Activated B cell treated with CpG ODN at 0.5 μM for 24 hours (primary cell): ENCODE data around the gene MLLT10. TPM values are rescaled to one million over a fixed set of nuclear protein-coding genes. Genes with fewer than 3 reads are reported as not detected.
"Not testable (repeated sequence)": the region's sequence is repeated elsewhere in the genome, so short reads cannot be mapped to it uniquely, and the experiment has no call there.

ENCODE experiments used
- ATAC-seq: fragments of 200-7000 bp; cut with Tn5 transposase; one replicate; pipeline ENCODE4 v1.10.0; 2021; ENCODE audit warnings: low read depth, mild to moderate bottlenecking, moderate library complexity
- CTCF ChIA-PET: fragments of 350-600 bp; sonication (Branson Sonifier 250); formaldehyde crosslinking; loops from one replicate; lab custom pipeline; 2021; ENCODE audit warnings: antibody characterized with exemption; lab: Charles Lee
- POLR2A ChIA-PET: fragments of 350-600 bp; sonication (Branson Sonifier 250); formaldehyde crosslinking; loops from one replicate; lab custom pipeline; 2021; ENCODE audit warnings: antibody characterized with exemption; lab: Charles Lee
- DNase-seq: peaks from one replicate; pipeline ENCODE4 v3.0.0; 2022
- H3K27ac Mint-ChIP-seq: one replicate; pipeline ENCODE4 v1.8.0; 2020; ENCODE audit warnings: mixed read lengths
- H3K27me3 Mint-ChIP-seq: one replicate; pipeline ENCODE4 v1.8.0; 2021; ENCODE audit warnings: mixed read lengths
- H3K36me3 Mint-ChIP-seq: one replicate; pipeline ENCODE4 v1.8.0; 2021; ENCODE audit warnings: low read depth, mixed read lengths
- H3K4me1 Mint-ChIP-seq: one replicate; pipeline ENCODE4 v1.8.0; 2021; ENCODE audit warnings: mixed read lengths
- H3K4me3 Mint-ChIP-seq: one replicate; pipeline ENCODE4 v1.8.0; 2020; ENCODE audit warnings: mild to moderate bottlenecking, mixed read lengths
- H3K9me3 Mint-ChIP-seq: one replicate; pipeline ENCODE4 v1.8.0; 2020; ENCODE audit warnings: mixed read lengths
- intact Hi-C: fragments of 100-400 bp; cut with micrococcal nuclease; formaldehyde crosslinking; loops from one replicate; pipeline ENCODE4 v1.15.1; 2024
- total RNA-seq: library from RNA; stranded (reverse); gene quantifications from 2 replicates; pipeline ENCODE4 v1.2.3, GENCODE V29; 2022
- TF ChIP-seq, protein P1 (sequence below): fragments of 200-600 bp; IDR thresholded peaks from one replicate; pipeline ENCODE4 v1.8.0; 2022; ENCODE audit warnings: antibody characterized with exemption, mild to moderate bottlenecking

The MLLT10 gene
- total RNA-seq, 1 donor from 2014 or later, result 48.7 TPM

DNA sequence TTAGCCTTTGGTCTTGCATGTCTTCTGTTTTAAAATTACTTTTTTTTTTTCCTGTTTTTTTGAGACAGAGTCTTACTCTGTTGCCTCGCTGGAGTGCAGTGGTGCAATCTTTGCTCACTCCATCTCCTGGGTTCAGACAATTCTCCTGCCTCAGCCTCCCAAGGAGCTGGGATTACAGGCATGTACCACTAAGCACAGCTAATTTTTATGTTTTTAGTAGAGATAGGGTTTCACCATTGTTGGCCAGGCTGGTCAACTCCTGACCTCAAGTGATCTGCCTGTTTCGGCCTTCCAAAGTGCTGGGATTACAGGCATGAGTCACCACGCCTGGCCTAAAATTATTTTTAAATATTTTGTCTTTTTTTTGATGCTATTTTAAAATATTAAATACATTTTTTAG, 38.5 kb downstream of the MLLT10 start:
- H3K4me1 Mint-ChIP-seq, result peaks cover 37% of the 10 kb centered on the region
- H3K4me3 Mint-ChIP-seq, result no peak overlapping the region
- CTCF ChIA-PET, result no interaction called here
- POLR2A ChIA-PET, result interaction anchor here (0.7 kb wide), 1 partner anchor 634 kb away, joined by 4 read pairs; no protein-coding TSS in a partner anchor
- H3K9me3 Mint-ChIP-seq, result no peaks in the 10 kb centered on the region
- DNase-seq (no peak), ATAC-seq (no peak)
- TF ChIP-seq, protein P1, sequence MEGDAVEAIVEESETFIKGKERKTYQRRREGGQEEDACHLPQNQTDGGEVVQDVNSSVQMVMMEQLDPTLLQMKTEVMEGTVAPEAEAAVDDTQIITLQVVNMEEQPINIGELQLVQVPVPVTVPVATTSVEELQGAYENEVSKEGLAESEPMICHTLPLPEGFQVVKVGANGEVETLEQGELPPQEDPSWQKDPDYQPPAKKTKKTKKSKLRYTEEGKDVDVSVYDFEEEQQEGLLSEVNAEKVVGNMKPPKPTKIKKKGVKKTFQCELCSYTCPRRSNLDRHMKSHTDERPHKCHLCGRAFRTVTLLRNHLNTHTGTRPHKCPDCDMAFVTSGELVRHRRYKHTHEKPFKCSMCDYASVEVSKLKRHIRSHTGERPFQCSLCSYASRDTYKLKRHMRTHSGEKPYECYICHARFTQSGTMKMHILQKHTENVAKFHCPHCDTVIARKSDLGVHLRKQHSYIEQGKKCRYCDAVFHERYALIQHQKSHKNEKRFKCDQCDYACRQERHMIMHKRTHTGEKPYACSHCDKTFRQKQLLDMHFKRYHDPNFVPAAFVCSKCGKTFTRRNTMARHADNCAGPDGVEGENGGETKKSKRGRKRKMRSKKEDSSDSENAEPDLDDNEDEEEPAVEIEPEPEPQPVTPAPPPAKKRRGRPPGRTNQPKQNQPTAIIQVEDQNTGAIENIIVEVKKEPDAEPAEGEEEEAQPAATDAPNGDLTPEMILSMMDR, result no peak
- peaks cover 46% of the 10 kb centered on the region for H3K36me3 Mint-ChIP-seq
- intact Hi-C loops, result no loop called here
- no peaks in the 10 kb centered on the region for H3K27me3 Mint-ChIP-seq
- H3K27ac Mint-ChIP-seq, result no peak overlapping the region

DNA sequence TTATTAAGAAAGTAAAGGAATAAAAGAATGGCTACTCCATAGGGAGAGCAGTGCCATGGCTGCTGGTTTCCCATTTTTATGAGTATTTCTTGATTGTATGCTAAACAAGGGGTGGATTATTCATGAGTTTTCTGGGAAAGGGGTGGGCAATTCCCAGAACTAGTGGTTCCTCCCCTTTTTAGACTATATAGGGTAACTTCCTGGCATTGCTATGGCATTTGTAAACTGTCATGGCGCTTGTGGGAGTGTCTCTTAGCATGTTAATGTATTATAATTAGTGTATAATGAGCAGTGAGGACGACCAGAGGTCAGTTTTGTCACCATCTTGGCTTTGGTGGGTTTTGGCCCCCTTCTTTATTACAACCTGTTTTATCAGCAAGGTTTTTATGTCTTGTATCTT, 40.5 kb downstream of the MLLT10 start:
- CTCF ChIA-PET, H3K4me3 Mint-ChIP-seq, DNase-seq, POLR2A ChIA-PET, H3K27me3 Mint-ChIP-seq, H3K9me3 Mint-ChIP-seq, intact Hi-C loops, ATAC-seq, H3K27ac Mint-ChIP-seq: not testable (repeated sequence)
- Mint-ChIP-seq H3K4me1 (peaks cover 47% of the 10 kb centered on the region), H3K36me3 (peaks cover 45% of the 10 kb centered on the region)

DNA sequence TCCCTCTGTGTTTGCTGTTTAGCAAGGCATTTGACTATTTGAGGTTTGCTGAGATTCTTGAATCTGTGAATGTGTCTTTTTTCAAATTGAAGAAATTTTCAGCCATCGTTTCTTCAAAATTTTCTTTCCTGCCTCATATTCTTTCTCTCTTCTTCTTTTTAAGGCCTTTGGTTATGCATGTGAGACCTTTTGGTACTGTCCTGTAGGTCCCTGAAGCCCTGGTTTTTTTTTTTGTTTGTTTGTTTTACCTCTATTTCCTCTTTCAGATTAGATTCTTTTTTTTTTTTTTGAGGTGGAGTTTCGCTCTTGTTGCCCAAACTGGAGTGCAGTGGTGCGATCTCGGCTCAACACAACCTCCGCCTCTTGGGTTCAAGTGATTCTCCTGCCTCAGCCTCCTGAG, 45.3 kb downstream of the MLLT10 start:
- ChIA-PET POLR2A (no interaction called here), CTCF (no interaction called here)
- no peak overlapping the region for H3K27ac Mint-ChIP-seq
- H3K4me1 Mint-ChIP-seq, result peaks cover 30% of the 10 kb centered on the region
- H3K36me3 Mint-ChIP-seq, result peaks cover 32% of the 10 kb centered on the region
- peaks cover 3% of the 10 kb centered on the region for H3K9me3 Mint-ChIP-seq
- ATAC-seq (no peak), DNase-seq (no peak)
- TF ChIP-seq, protein P1, result no peak
- no peaks in the 10 kb centered on the region for H3K27me3 Mint-ChIP-seq
- intact Hi-C loops, result loop anchor here (5.0 kb wide), 1 partner anchor 37 kb away; no protein-coding TSS in a partner anchor
- H3K4me3 Mint-ChIP-seq, result no peak overlapping the region

DNA sequence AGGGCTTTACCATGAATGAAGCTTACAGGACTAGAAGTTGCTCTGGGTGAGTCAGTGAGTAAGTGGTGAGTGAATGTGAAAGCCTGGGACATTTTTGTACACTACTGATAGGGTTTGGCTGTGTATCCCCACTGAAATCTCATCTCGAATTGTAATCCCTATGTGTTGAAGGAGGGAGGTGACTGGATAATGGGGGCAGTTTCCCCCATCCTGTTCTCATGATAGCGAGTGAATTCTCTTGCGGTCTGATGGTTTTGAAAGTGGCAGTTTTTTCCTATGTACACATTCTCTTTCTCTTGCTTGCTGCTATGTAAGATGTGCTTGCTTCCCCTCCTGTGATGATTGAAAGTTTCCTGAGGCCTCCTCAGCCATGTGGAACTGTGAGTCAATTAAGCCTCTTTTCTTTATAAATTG, 47.4 kb downstream of the MLLT10 start:
- ATAC-seq, result peak; percentile 84
- intact Hi-C loops, H3K9me3 Mint-ChIP-seq, DNase-seq, H3K27me3 Mint-ChIP-seq, POLR2A ChIA-PET, CTCF ChIA-PET: not testable (repeated sequence)
- Mint-ChIP-seq H3K27ac (peak overlapping the region; percentile 84), H3K36me3 (peaks cover 33% of the 10 kb centered on the region), H3K4me3 (peak overlapping the region; percentile 11), H3K4me1 (peaks cover 26% of the 10 kb centered on the region)

DNA sequence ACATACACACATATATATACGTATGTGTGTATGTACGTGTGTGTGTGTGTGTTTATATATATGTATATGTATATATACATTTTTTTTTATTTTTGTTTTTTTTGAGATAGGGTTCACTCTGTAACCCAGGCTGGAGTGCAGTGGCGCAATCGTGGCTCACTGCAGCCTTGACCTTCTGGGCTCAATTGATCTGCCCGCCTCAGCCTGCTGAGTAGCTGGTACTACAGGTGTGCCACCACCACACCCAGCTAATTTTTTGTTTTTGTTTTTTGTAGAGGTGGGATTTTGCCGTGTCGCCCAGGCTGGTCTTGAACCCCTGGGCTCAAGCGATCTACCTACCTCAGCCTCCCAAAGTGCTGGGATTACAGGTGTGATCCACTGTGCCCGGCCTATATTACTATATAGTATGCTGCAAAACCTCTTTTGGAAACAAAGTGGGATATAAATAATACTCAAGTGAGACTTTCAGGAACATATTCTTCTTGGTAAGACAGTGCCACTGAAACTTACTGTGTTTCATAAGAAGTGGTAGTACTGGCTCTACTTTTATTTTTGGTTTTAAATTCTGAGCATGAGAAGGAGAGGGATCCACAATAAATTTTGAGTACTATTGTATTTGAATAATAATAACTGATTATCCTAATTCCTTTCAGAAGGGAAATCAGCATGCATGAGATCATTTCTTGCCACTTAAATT, 51.0 kb downstream of the MLLT10 start:
- H3K36me3 Mint-ChIP-seq, result peaks cover 52% of the 10 kb centered on the region
- H3K27me3 Mint-ChIP-seq, result no peaks in the 10 kb centered on the region
- ATAC-seq (no peak), DNase-seq (no peak)
- H3K4me1 Mint-ChIP-seq, result peaks cover 10% of the 10 kb centered on the region
- POLR2A ChIA-PET, result no interaction called here
- intact Hi-C loops, result no loop called here
- TF ChIP-seq, protein P1, result no peak
- peaks cover 3% of the 10 kb centered on the region for H3K9me3 Mint-ChIP-seq
- CTCF ChIA-PET, result no interaction called here
- H3K27ac Mint-ChIP-seq, result no peak overlapping the region
- H3K4me3 Mint-ChIP-seq, result no peak overlapping the region

DNA sequence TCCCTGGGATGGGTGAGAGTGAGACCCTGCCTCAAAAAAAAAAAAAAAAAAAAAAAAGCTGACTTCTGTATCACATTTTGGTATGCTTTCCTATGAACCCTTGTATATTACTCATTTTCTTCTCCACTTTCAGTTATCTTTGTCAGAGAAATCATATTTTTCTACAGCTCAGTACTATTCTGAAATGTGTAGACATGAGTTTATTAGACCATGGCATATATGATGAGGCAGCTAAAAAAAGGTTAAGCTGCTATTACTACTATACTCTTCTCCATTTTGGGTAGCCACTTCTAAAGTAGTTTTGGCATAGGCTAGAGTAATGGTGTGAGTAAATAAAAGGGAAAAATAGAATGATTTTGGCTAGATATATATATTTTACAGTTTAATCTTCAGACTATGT, 53.4 kb downstream of the MLLT10 start:
- no peak overlapping the region for H3K4me3 Mint-ChIP-seq
- H3K36me3 Mint-ChIP-seq, result peaks cover 63% of the 10 kb centered on the region
- TF ChIP-seq, protein P1, result no peak
- ATAC-seq (no peak), DNase-seq (no peak)
- H3K27ac Mint-ChIP-seq, result no peak overlapping the region
- ChIA-PET CTCF (no interaction called here), POLR2A (interaction anchor here (0.7 kb wide), 2 partner anchors 108 to 138 kb away, joined by 9 to 11 read pairs; no protein-coding TSS in a partner anchor)
- H3K4me1 Mint-ChIP-seq, result no peaks in the 10 kb centered on the region
- no peaks in the 10 kb centered on the region for H3K27me3 Mint-ChIP-seq
- peaks cover 3% of the 10 kb centered on the region for H3K9me3 Mint-ChIP-seq
- intact Hi-C loops, result no loop called here

DNA sequence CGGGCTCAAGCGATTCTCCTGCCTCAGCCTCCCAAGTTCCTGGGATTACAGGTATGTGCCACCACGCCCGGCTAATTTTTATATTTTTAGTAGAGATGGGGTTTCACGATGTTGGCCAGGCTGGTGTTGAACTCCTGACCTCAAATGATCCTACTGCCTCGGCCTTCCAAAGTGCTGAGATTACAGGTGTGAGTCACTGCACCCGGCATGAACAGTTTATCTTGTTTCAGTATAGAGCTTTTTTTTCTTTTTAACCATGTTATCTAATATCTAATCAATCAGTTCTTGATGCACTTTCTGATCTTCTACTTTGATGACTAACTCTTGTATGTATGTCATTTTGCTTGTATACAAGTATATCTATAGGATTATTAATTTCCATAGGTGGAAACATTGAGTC, 54.1 kb downstream of the MLLT10 start:
- H3K4me1 Mint-ChIP-seq, H3K4me3 Mint-ChIP-seq, DNase-seq, H3K27me3 Mint-ChIP-seq, H3K9me3 Mint-ChIP-seq, ATAC-seq, H3K27ac Mint-ChIP-seq, CTCF ChIA-PET, intact Hi-C loops, POLR2A ChIA-PET: not testable (repeated sequence)
- H3K36me3 Mint-ChIP-seq, result peaks cover 63% of the 10 kb centered on the region
